ENCODE measurements around the gene CREBBP.
"Not testable (repeated sequence)": the region's sequence is repeated elsewhere in the genome, so short reads cannot be mapped to it uniquely, and the experiment has no call there.

The CREBBP gene

GRCh38 chr16:3904875-3905274 is 24.4 kb upstream of the CREBBP start:
- TF ChIP-seq CTCF (IDR thresholded peaks at IDR 0.05; ENCODE audit: low read depth, low read length), result no peak
- DNase-seq (ENCODE audit: low read depth in 2 of 2), result no peak
- H3K4me3 ChIP-seq (replicated peaks in 1 of 2; ENCODE audit: low read depth in 2 of 2, low read length in 2 of 2), result no peak overlapping the region

DNA sequence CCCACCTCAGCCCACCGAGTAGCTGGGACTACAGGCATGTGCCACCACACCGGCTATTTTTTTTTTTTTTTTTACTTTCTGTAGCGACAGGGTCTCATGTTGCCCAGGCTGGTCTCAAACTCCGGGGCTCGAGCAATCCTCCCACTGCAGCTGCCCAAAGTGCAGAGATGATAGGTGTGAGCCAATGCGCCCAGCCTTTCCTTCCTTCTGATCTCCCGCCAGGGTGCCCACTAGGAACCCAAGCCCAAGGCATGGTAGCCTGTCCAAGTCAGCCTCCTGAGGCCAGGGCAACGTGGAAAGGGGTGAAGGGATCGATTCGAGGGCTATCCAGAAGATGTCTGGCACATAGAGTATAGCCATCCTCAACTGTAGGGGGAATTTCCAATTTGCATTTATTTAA is 9.6 kb upstream of the CREBBP start:
- no peak for TF ChIP-seq CTCF (IDR thresholded peaks at IDR 0.05; ENCODE audit: low read depth, low read length)
- DNase-seq (ENCODE audit: low read depth in 2 of 2), result no peak

DNA sequence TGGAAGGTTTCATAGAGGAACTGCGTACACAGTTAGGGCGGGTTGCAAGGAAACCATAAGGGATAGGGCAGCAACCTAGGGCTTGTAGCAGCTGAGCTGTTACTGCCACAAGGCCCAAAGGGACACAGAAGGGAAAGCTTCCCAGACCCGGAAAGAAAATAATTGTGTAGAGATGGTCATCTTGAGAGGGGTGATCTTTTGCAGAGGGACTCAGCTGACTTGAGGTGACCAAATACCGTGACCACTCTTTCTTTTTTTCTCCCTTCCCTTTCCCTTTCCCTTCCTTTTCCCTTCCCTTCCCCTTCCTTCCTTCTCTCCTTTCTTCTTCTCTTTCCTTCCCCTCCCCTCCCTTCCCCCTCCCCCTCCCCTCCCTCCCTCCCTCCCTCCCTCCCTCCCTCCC is 8.5 kb upstream of the CREBBP start:
- DNase-seq (ENCODE audit: low read depth in 2 of 2), result no peak
- no peak for TF ChIP-seq CTCF (IDR thresholded peaks at IDR 0.05; ENCODE audit: low read depth, low read length)
- H3K4me3 ChIP-seq (replicated peaks in 1 of 2; ENCODE audit: low read depth in 2 of 2, low read length in 2 of 2), result no peak overlapping the region

More for the DNA sequence above, 9.6 kb upstream of the CREBBP start:
- no peak overlapping the region for H3K4me3 ChIP-seq (replicated peaks in 1 of 2; ENCODE audit: low read depth in 2 of 2, low read length in 2 of 2)

DNA sequence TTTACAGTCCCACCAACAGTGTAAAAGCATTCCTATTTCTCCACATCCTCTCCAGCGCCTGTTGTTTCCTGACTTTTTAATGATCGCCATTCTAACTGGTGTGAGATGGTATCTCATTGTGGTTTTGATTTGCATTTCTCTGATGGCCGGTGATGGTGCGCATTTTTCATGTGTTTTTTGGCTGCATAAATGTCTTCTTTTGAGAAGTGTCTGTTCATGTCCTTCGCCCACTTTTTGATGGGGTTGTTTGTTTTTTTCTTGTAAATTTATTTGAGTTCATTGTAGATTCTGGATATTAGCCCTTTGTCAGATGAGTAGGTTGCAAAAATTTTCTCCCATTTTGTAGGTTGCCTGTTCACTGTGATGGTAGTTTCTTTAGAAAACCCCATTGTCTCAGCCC is 5.5 kb upstream of the CREBBP start:
- not testable (repeated sequence) for H3K4me3 ChIP-seq (replicated peaks in 1 of 2; ENCODE audit: low read depth in 2 of 2, low read length in 2 of 2); DNase-seq (ENCODE audit: low read depth in 2 of 2)

- DNase-seq (ENCODE audit: low read depth in 2 of 2), result no peak
- no peak for TF ChIP-seq CTCF (IDR thresholded peaks at IDR 0.05; ENCODE audit: low read depth, low read length)
These were observed 3.9 kb upstream of the CREBBP start for GRCh38 chr16:3884398-3884797.

GRCh38 chr16:3882531-3882930 is 2.0 kb upstream of the CREBBP start:
- no peak for TF ChIP-seq CTCF (IDR thresholded peaks at IDR 0.05; ENCODE audit: low read depth, low read length)
- H3K4me3 ChIP-seq (replicated peaks in 1 of 2; ENCODE audit: low read depth in 2 of 2, low read length in 2 of 2), result no peak overlapping the region
- DNase-seq (ENCODE audit: low read depth in 2 of 2), result no peak

More at GRCh38 chr16:3884398-3884797, 3.9 kb upstream of the CREBBP start:
- no peak overlapping the region for H3K4me3 ChIP-seq (replicated peaks in 1 of 2; ENCODE audit: low read depth in 2 of 2, low read length in 2 of 2)

DNA sequence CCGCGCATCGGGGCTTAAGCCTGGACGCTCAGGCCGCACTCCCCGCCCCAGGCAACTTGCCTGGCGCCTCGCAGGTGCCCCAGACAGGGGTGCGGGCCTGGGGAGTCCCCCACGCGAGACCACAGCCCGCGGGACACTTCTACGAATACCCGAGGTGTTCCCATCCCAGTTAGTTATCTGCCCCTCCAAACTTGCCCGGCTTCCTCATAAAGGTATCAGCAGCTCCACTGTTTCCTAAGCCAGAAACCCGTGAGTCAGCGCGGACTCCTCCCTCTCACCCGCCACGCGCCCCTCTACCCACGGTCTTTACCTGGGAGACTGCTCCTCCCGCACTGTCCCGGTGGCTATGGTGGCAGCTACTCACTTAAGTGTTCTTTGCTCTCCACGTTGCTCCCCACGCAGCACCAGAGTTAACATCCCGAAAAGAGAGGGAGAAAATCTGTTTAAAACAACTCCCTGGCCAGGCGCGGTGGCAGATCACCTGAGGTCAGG is 1.0 kb upstream of the CREBBP start:
- H3K4me3 ChIP-seq (replicated peaks in 1 of 2; ENCODE audit: low read depth in 2 of 2, low read length in 2 of 2), result peak overlapping the region; percentile 65 to 66
- no peak for DNase-seq (ENCODE audit: low read depth in 2 of 2)
- no peak for TF ChIP-seq CTCF (IDR thresholded peaks at IDR 0.05; ENCODE audit: low read depth, low read length)

Data from cardiac fibroblast (primary cell).